ENCODE results near the gene TNFAIP8.

DNA sequence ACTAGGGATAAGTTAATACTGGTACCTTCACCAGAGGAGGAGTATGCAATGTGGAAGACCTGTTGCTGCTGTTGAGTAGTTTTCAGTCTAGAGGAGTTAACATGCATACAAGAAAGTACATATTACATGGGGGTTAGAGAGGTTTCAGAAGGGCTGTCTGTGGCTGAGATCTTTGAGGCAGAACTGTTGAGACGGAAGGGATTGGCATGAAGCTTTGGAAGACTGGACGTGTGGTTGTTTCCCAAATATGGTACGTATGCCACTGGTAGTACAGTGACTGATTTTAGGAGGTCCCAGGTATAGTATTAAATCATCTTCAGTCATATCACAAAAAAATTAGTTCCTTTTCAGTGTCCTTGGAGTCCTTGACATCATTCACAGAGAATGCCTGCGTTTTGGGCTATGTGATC, 17.6 kb downstream of the TNFAIP8 start:
- TF ChIP-seq, protein P1, sequence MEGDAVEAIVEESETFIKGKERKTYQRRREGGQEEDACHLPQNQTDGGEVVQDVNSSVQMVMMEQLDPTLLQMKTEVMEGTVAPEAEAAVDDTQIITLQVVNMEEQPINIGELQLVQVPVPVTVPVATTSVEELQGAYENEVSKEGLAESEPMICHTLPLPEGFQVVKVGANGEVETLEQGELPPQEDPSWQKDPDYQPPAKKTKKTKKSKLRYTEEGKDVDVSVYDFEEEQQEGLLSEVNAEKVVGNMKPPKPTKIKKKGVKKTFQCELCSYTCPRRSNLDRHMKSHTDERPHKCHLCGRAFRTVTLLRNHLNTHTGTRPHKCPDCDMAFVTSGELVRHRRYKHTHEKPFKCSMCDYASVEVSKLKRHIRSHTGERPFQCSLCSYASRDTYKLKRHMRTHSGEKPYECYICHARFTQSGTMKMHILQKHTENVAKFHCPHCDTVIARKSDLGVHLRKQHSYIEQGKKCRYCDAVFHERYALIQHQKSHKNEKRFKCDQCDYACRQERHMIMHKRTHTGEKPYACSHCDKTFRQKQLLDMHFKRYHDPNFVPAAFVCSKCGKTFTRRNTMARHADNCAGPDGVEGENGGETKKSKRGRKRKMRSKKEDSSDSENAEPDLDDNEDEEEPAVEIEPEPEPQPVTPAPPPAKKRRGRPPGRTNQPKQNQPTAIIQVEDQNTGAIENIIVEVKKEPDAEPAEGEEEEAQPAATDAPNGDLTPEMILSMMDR (IDR thresholded peaks at IDR 0.05) = no peak
- TF ChIP-seq SMAD3 (CRISPR knock-in tag; IDR thresholded peaks at IDR 0.05; ENCODE audit: borderline replicate concordance) = no peak
- TF ChIP-seq, protein P2, sequence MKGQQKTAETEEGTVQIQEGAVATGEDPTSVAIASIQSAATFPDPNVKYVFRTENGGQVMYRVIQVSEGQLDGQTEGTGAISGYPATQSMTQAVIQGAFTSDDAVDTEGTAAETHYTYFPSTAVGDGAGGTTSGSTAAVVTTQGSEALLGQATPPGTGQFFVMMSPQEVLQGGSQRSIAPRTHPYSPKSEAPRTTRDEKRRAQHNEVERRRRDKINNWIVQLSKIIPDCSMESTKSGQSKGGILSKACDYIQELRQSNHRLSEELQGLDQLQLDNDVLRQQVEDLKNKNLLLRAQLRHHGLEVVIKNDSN (CRISPR knock-in tag; IDR thresholded peaks at IDR 0.05) = no peak

Measured in WTC11 (cell line).